HepG2 (cell line): ENCODE data around the gene FRS2. TPM values are rescaled to one million over a fixed set of nuclear protein-coding genes. Genes with fewer than 3 reads are reported as not detected.

ENCODE experiments used
- GMEB1 ChIP-seq: sonication (generic); formaldehyde crosslinking; IDR thresholded peaks from 2 replicates; pipeline ENCODE4 v1.5.1; 2020; ENCODE audit warnings: missing genetic modification reagents, mild to moderate bottlenecking, borderline replicate concordance
- GTF2F1 ChIP-seq: fragments of 150-350 bp; IDR thresholded peaks from 2 replicates; pipeline ENCODE4 v1.6.1; 2014; ENCODE audit warnings: low read length
- HNRNPL ChIP-seq: fragments of 200-400 bp; formaldehyde crosslinking; IDR thresholded peaks from 2 replicates; pipeline ENCODE4 v1.6.1; 2017; ENCODE audit warnings: mild to moderate bottlenecking, low read depth, low read length
- MYNN ChIP-seq: sonication (generic); formaldehyde crosslinking; IDR thresholded peaks from 2 replicates; pipeline ENCODE4 v1.4.0; 2020; ENCODE audit warnings: mild to moderate bottlenecking, low read depth, missing genetic modification reagents
- U2AF2 ChIP-seq: fragments of 200-400 bp; formaldehyde crosslinking; IDR thresholded peaks from 2 replicates; pipeline ENCODE4 v1.6.1; 2017; ENCODE audit warnings: low read depth, mild to moderate bottlenecking, low read length
- ZFX ChIP-seq: sonication (generic); formaldehyde crosslinking; IDR thresholded peaks from 2 replicates; pipeline ENCODE4 v1.4.0; 2020; ENCODE audit warnings: mild to moderate bottlenecking, low read depth, missing genetic modification reagents, moderate library complexity
- ZNF224 ChIP-seq: sonication (generic); formaldehyde crosslinking; IDR thresholded peaks from 2 replicates; pipeline ENCODE4 v1.5.0; 2020; ENCODE audit warnings: mild to moderate bottlenecking, missing genetic modification reagents
- ZNF232 ChIP-seq: sonication (generic); formaldehyde crosslinking; IDR thresholded peaks from 2 replicates; pipeline ENCODE4 v1.4.0; 2020; ENCODE audit warnings: missing genetic modification reagents, borderline replicate concordance
- ZNF253 ChIP-seq: sonication (generic); formaldehyde crosslinking; IDR thresholded peaks from 2 replicates; pipeline ENCODE4 v1.8.0; 2022; ENCODE audit warnings: mild to moderate bottlenecking, missing genetic modification reagents, borderline replicate concordance
- ZNF430 ChIP-seq: sonication (generic); formaldehyde crosslinking; IDR thresholded peaks from 2 replicates; pipeline ENCODE4 v1.9.0; 2021; ENCODE audit warnings: mild to moderate bottlenecking, missing genetic modification reagents
- polyA plus RNA-seq, 8 experiments: library from polyadenylated mRNA; depleted of rRNA in 3 of 8; stranded (reverse) in 7 of 8; unstranded in 1 of 8; fragments of >200 nt; fragmentation: Illumina TruSeq in 4 of 8; extraction: Trizol in 4 of 8; gene quantifications; 2 replicates each; pipeline versions ENCODE4 v1.2.1 to v1.2.3, GENCODE V29; 2011 to 2016; ENCODE audit warnings: low read depth in 4 of 8, missing spikeins in 1 of 8, mixed read lengths in 1 of 8; ENCODE audit not compliant: insufficient read depth in 1 of 8
- total RNA-seq, 5 experiments: library from RNA; depleted of rRNA; stranded (reverse); fragments of >200 nt; fragmentation: Illumina TruSeq; extraction: Trizol; gene quantifications; 2 replicates each; pipeline ENCODE4 v1.2.3, GENCODE V29; 2016; ENCODE audit warnings: low read depth in 1 of 5
- TF ChIP-seq, protein P1 (sequence below): sonication (generic); formaldehyde crosslinking; IDR thresholded peaks from 2 replicates; pipeline ENCODE4 v1.5.0; 2020; ENCODE audit warnings: mild to moderate bottlenecking, missing genetic modification reagents
- TF ChIP-seq, protein P2 (sequence below): sonication (generic); formaldehyde crosslinking; IDR thresholded peaks from 2 replicates; pipeline ENCODE4 v1.4.0; 2020; ENCODE audit warnings: mild to moderate bottlenecking, low read depth, missing genetic modification reagents
- TF ChIP-seq, protein P3 (sequence below): sonication (generic); formaldehyde crosslinking; IDR thresholded peaks from 2 replicates; pipeline ENCODE4 v1.4.0; 2020; ENCODE audit warnings: missing genetic modification reagents, mild to moderate bottlenecking, borderline replicate concordance
- TF ChIP-seq, protein P4 (sequence below): IDR thresholded peaks from 2 replicates; pipeline ENCODE4 v1.6.1; 2016; ENCODE audit warnings: control low read depth

The FRS2 gene
- total and polyA plus RNA-seq, 2 of the 13 experiments (the other 11 are each of a cell fraction or from before 2014, with no cell fraction given): 8.3 to 16.8 TPM

DNA sequence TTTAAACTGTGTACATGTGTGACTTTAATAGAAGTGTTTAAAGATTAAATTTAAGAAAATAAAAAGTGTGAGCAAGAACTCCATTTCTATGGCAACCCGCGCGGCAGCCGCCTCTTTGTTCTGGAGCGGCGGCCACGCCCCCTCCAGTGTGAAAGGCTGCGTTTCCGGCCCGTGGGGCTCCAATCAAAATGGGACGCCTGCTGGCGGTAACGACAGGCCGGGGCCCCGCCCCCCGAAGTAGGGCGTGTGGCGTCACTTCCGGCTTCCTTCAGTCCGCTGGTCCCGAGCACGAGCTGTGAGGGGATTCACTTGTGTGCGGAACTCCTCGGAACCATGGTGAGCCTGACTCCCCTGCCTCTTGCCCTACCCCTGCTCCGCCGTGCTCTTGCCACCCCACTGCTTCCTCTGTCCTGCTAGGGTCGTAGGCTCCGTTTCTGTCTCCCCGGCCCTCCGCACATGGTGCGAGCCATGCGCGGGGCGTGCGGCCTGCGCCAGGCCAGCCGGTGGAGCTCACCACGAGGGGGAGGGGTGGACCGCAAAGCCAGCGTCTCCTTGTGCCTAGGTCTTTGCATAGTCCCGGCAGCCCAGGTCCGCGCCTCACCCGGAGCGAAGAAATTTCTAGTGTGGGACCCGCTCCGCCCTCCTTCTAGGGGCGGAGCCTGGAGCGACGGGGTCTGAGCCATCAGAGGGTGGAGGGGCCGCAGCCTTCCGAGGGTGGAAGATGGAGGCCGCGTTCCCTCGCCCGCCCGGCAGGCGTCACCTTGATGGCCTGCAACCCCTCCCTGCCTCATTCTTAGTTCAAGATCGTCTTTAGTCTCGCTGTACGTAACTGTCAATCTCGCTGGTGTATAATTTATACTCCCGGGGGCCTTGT, 115.2 kb downstream of the FRS2 start, which contains the start of gene CCT2 (continued):
- TF ChIP-seq ZFX (CRISPR knock-in tag) (peak; percentile 100), MYNN (CRISPR knock-in tag) (no peak), ZNF253 (CRISPR knock-in tag) (0 out of 2 replicates have a peak, but pooled peaks have one; percentile 89), ZNF224 (CRISPR knock-in tag) (peak; percentile 73; the same call in 1 of the 2 replicates), HNRNPL (0 out of 2 replicates have a peak, but pooled peaks have one; percentile 39), ZNF430 (CRISPR knock-in tag) (peak; percentile 79; the same call in 1 of the 2 replicates), GMEB1 (CRISPR knock-in tag) (peak; percentile 91), U2AF2 (0 out of 2 replicates have a peak, but pooled peaks have one; percentile 70), ZNF232 (peak; percentile 83; the same call in 1 of the 2 replicates), GTF2F1 (no peak)
- TF ChIP-seq, protein P1, sequence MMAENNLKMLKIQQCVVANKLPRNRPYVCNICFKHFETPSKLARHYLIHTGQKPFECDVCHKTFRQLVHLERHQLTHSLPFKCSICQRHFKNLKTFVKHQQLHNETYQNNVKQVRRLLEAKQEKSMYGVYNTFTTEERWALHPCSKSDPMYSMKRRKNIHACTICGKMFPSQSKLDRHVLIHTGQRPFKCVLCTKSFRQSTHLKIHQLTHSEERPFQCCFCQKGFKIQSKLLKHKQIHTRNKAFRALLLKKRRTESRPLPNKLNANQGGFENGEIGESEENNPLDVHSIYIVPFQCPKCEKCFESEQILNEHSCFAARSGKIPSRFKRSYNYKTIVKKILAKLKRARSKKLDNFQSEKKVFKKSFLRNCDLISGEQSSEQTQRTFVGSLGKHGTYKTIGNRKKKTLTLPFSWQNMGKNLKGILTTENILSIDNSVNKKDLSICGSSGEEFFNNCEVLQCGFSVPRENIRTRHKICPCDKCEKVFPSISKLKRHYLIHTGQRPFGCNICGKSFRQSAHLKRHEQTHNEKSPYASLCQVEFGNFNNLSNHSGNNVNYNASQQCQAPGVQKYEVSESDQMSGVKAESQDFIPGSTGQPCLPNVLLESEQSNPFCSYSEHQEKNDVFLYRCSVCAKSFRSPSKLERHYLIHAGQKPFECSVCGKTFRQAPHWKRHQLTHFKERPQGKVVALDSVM (CRISPR knock-in tag): peak; percentile 66
- TF ChIP-seq, protein P2, sequence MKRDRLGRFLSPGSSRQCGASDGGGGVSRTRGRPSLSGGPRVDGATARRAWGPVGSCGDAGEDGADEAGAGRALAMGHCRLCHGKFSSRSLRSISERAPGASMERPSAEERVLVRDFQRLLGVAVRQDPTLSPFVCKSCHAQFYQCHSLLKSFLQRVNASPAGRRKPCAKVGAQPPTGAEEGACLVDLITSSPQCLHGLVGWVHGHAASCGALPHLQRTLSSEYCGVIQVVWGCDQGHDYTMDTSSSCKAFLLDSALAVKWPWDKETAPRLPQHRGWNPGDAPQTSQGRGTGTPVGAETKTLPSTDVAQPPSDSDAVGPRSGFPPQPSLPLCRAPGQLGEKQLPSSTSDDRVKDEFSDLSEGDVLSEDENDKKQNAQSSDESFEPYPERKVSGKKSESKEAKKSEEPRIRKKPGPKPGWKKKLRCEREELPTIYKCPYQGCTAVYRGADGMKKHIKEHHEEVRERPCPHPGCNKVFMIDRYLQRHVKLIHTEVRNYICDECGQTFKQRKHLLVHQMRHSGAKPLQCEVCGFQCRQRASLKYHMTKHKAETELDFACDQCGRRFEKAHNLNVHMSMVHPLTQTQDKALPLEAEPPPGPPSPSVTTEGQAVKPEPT: 0 out of 2 replicates have a peak, but pooled peaks have one; percentile 67
- TF ChIP-seq, protein P3, sequence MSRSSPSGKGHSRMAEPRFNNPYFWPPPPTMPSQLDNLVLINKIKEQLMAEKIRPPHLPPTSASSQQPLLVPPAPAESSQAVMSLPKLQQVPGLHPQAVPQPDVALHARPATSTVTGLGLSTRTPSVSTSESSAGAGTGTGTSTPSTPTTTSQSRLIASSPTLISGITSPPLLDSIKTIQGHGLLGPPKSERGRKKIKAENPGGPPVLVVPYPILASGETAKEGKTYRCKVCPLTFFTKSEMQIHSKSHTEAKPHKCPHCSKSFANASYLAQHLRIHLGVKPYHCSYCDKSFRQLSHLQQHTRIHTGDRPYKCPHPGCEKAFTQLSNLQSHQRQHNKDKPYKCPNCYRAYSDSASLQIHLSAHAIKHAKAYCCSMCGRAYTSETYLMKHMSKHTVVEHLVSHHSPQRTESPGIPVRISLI (CRISPR knock-in tag): no peak
- TF ChIP-seq, protein P4, sequence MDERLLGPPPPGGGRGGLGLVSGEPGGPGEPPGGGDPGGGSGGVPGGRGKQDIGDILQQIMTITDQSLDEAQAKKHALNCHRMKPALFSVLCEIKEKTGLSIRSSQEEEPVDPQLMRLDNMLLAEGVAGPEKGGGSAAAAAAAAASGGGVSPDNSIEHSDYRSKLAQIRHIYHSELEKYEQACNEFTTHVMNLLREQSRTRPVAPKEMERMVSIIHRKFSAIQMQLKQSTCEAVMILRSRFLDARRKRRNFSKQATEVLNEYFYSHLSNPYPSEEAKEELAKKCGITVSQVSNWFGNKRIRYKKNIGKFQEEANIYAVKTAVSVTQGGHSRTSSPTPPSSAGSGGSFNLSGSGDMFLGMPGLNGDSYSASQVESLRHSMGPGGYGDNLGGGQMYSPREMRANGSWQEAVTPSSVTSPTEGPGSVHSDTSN (CRISPR knock-in tag): no peak
